ENCODE data around the gene UPF1. TPM values are rescaled to one million over a fixed set of nuclear protein-coding genes. Genes with fewer than 3 reads are reported as not detected.

UPF1 gene
- 72.1 and 76.5 TPM in 2 replicates for total RNA-seq (ENCODE audit: low replicate concordance)
- long read RNA-seq, partial matches to known transcripts: 0 of 2 reads
- long read RNA-seq, other reads (novel, unspliced or antisense): 2 of 2 reads

GRCh38 chr19:18831524-18832305 lies at the start of gene UPF1:
UPF1 (plus strand) TSS chr19:18831959; CDS start chr19:18832210, 251 bp downstream.
- Mint-ChIP-seq H3K4me1 (ENCODE audit: unreplicated experiment) (peaks cover 34% of the 10 kb centered on the region), H3K36me3 (peaks cover 20% of the 10 kb centered on the region), H3K4me3 (peak within 1 kb of the TSS; percentile 96), H3K27ac (peak within 1 kb of the TSS; percentile 91), H3K27me3 (peaks cover 10% of the 10 kb centered on the region), H3K9me3 (no peaks in the 10 kb centered on the region)
- peak; percentile 95 for DNase-seq (ENCODE audit: extremely low spot score, unreplicated experiment)
- TF ChIP-seq CTCF (conservative IDR thresholded peaks at IDR 0.05): peak; percentile 43

- H3K27me3 Mint-ChIP-seq: peaks cover 47% of the 10 kb centered on the region
- H3K4me3 Mint-ChIP-seq: no peak overlapping the region
- H3K27ac Mint-ChIP-seq: no peak overlapping the region
- H3K4me1 Mint-ChIP-seq (ENCODE audit: unreplicated experiment): no peaks in the 10 kb centered on the region
- no peaks in the 10 kb centered on the region for H3K36me3 Mint-ChIP-seq
- no peak for DNase-seq (ENCODE audit: extremely low spot score, unreplicated experiment)
- no peak for TF ChIP-seq CTCF (conservative IDR thresholded peaks at IDR 0.05)
- H3K9me3 Mint-ChIP-seq: no peaks in the 10 kb centered on the region
These were observed 49.1 kb upstream of the UPF1 start for GRCh38 chr19:18782559-18783225.

- Mint-ChIP-seq H3K4me1 (ENCODE audit: unreplicated experiment) (no peaks in the 10 kb centered on the region), H3K27me3 (peaks cover 50% of the 10 kb centered on the region)
- no peak for TF ChIP-seq CTCF (conservative IDR thresholded peaks at IDR 0.05)
These were observed 47.6 kb upstream of the UPF1 start for GRCh38 chr19:18783958-18784785.

GRCh38 chr19:18784786-18785120 lies 47.0 kb upstream of the UPF1 start:
- no peak for DNase-seq (ENCODE audit: extremely low spot score, unreplicated experiment)
- no peak for TF ChIP-seq CTCF (conservative IDR thresholded peaks at IDR 0.05)
- H3K36me3 Mint-ChIP-seq: no peaks in the 10 kb centered on the region
- H3K9me3 Mint-ChIP-seq: no peaks in the 10 kb centered on the region
- peaks cover 54% of the 10 kb centered on the region for H3K27me3 Mint-ChIP-seq
- H3K4me1 Mint-ChIP-seq (ENCODE audit: unreplicated experiment): no peaks in the 10 kb centered on the region
- H3K4me3 Mint-ChIP-seq: no peak overlapping the region
- H3K27ac Mint-ChIP-seq: no peak overlapping the region

More at GRCh38 chr19:18783958-18784785, 47.6 kb upstream of the UPF1 start:
- no peak for DNase-seq (ENCODE audit: extremely low spot score, unreplicated experiment)
- Mint-ChIP-seq H3K4me3 (no peak overlapping the region), H3K9me3 (no peaks in the 10 kb centered on the region), H3K36me3 (no peaks in the 10 kb centered on the region), H3K27ac (no peak overlapping the region)

Data from type B pancreatic cell (in vitro differentiated cells).